HG03457 (cell line): ENCODE data around the gene SPRR2B.
"Not testable (repeated sequence)": the region's sequence is repeated elsewhere in the genome, so short reads cannot be mapped to it uniquely, and the experiment has no call there.

Source experiments
- ATAC-seq: cut with Tn5 transposase; IDR thresholded peaks from one replicate; pipeline ENCODE4 v1.9.1; 2021; ENCODE audit warnings: moderate number of reproducible peaks; ENCODE audit not compliant: unreplicated experiment

Gene SPRR2B

DNA sequence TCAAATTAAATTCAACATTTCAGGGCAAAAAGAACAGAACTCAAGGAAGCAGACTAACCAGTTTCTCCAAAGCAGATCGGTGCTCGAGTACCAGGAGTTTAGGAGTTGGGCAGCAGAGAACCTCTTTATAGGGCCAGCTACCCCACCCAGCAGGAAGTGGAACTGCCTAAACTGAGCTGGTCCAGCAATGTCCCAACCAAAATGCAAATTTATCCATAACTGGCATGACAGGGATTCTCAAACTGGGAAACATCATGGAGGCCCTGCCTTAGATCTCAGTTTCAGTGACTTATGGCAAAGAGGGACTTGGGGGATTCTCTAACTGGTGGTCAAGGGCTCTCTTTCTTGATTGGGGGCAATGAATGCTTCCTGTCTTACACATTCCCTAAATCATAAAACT, at the start of gene SPRR2B:
SPRR2B (minus strand) TSS at position 101 of the 400 bp plus-strand sequence. CDS start 772 bp downstream, outside the sequence.
- ATAC-seq = no peak

DNA sequence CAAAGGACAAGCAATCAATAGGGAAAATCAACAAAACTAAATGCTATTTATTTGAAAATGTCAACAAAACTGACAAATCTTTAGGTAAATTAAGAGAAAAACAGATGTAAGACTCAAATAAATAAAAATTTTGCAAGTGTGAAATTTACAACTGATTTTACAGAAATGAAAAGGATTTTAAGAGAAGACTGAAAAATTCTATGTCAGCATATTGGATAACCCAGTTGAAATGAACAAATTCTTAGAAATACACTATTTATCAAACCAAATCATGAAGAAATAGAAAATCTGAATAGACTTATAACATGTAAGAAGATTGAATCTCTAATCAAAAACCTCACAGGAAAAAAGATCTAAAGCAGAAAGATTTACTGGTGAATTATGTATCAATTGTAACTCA, 49.5 kb upstream of the SPRR2B start:
- no peak for ATAC-seq

DNA sequence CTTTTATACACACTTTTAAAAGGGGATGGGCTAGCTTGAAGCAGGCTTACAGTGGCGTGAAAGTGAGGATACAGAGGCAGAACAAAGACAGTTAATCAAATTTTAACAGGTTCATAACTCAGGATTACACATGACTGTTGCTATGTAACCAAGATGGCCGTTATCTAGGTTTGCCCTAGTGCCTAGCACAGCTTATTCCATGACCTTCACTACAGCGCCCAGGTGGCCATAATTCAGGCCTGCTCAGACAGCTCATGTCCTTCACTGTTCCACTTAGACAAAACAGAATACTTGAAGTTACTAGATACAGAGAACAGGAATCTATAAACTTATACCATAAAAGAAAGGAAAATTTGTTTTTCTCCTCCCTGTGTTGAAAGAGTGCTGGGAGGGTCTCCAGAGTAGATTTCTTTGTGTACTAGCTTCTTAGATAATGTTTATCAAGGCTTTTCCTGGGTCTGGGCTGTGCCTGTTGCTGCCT, 48.1 kb upstream of the SPRR2B start:
- no peak for ATAC-seq

DNA sequence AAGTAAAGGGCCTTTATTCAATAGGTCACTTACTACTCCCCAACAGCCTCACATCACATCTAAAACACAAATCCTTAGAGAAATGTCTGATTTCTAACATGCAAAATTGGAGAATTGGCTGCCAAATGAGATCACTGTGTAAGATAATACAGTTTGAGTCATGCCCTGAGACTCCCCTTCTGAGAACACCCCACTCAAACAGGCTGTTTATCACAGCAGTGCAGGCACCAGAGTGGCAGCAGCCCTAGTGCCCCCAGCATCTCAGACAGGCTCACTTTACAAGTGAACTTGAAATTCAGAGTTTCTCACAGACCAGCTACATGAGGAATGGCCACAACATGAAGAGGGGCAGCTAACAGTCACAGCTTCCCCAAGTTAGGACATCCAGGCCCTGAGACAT, 43.9 kb upstream of the SPRR2B start:
- not testable (repeated sequence) for ATAC-seq

DNA sequence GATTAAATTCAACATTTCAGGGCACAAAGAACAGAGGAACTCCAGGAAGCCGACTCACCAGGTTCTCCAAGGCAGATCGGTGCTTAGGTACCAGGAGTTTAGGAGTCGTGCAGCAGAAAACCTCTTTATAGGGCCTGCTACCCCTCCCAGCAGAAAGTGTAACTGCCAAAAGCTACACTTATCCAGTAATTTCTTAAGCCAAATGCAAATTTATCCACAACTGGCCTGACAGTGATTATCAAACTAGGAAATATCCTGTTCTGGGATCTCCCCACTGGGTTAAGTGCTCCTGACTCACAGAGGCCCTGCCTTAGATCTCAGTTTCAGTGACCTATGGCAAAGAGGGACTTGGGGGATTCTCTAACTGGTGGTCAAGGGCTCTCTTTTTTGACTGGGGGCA, 42.0 kb upstream of the SPRR2B start, which contains the start of gene SPRR2F:
SPRR2F (minus strand) TSS at position 101 of the 400 bp plus-strand sequence. CDS start 783 bp downstream, outside the sequence.
- ATAC-seq = no peak

DNA sequence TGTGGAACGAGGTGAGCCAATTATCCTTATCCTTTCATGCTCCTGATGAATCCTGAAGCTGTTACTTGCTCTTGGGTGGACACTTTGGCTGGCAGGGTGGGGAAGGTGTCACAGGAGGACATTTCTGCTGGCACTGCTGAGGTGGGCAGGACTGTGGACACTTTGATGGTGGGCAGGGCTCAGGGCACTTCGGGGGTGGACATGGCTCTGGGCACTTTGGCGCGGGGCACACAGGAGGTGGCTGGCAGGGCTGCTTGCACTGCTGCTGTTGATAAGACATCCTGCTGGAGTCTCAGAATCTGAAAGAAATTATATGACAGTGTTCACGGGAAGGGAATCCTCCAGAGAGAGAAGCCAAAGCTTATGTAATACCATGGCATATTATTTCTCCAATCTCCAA, 41.0 kb upstream of the SPRR2B start:
- ATAC-seq = not testable (repeated sequence)

DNA sequence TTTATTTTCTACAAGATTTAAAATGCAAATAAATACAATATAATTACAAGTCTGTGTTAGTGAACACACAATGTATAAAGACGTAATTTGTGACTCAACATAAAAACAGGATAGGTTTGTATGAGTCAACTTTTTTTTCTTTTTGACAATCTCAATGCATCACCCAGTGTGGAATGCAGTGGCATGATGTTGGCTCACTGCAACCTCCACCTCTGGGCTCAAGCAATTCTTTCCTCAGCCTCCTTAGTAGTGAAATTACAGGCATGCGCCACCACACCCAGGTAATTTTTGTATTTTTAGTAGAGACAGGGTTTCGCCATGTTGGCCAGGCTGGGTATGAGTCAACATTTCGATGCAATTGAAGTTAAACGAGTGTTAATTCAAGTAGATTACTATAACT, 28.8 kb upstream of the SPRR2B start:
- no peak for ATAC-seq

DNA sequence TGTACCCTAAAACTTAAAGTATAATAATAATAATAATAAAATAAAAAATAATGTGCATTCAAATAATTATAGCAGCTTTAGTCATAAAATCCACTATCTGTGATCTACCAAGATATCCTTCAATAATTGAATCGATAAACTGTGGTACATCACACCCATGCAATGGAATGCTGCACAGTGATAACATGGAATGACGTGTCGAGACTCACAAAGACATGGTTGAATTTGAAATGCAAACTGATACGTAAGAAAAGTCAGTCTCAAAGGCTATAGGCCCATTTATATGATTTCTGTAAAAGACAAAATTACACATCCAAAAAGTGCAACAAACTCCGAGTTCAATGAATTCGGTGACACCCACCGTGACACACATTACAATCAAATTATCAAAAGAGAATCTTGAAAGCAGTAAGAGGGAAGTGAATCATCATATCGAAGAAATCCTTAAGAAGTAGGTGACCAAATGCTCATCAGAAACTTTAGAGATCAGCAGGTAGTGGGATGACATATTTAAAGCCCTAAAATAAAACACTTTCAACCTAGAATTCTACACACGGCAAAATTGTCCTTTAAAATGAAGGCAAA, 28.1 kb upstream of the SPRR2B start:
- ATAC-seq = no peak

DNA sequence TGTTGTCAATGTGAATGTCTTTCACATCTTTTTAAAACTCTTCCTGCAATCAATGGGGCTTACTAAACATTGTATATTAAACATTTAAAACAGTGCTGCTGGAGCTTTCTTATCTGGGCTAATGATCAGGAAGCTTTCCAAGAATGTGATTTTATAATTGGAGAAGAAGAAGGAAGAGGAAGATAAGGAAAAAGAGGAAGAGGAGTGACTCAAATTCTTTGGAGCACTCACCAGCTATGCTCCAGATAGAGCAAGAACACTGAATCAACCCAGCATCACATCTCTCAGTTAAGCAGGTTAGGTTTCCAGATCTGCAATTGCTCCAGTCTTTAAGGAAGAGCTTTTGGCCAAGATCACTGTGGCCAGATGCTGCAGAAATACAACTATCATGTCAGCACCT, 24.4 kb upstream of the SPRR2B start:
- ATAC-seq = no peak

DNA sequence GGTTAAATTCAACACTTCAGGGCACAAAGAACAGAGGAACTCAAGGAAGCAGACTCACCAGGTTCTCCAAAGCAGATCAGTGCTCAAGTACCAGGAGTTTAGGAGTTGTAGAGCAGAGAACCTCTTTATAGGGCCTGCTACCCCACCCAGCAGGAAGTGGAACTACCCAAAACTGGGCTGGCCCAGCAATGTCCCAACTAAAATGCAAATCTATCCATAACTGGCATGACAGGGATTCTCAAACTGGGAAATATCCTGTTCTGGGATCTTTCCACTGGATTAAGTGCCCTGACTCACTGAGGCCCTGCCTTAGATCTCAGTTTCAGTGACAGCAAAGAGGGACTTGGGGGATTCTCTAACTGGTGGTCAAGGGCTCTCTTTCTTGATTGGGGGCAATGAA, 23.0 kb upstream of the SPRR2B start, which contains the start of gene SPRR2E:
SPRR2E (minus strand) TSS at position 101 of the 400 bp plus-strand sequence. CDS start 775 bp downstream, outside the sequence.
- no peak for ATAC-seq

DNA sequence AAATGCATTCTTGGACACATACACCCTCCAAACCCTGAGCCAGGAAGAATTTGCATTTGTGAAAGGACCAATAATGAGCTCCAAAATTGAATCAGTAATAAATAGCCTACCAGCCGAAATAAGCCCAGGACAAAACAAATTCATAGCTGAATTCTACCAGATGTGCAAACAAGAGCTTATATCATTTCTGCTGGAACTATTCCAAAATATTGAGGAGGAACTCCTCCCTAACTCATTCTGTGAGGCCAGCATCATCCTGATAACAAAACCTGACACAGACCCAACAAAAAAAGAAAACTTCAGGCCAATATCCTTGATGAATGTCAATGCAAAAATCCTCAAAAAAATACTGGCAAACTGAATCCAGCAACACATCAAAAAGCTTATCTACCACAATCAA, 16.2 kb upstream of the SPRR2B start:
- ATAC-seq = no peak

DNA sequence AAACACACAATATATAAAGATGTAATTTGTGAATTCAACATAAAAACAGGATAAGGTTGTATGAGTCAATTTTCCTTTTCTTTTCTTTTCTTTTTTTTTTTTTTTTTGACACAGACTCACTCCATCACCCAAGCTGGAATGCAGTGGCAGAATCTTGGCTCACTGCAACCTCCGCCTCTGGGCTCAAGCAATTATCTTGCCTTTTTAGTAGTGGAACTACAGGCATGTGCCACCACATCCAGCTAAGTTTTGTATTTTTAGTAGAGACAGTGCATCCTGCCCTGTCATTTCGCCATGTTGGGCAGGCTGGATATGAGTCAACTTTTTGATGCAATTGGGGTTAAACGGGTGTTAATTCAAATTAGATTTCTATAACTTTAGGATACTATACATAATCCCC, 10.3 kb upstream of the SPRR2B start:
- no peak for ATAC-seq

DNA sequence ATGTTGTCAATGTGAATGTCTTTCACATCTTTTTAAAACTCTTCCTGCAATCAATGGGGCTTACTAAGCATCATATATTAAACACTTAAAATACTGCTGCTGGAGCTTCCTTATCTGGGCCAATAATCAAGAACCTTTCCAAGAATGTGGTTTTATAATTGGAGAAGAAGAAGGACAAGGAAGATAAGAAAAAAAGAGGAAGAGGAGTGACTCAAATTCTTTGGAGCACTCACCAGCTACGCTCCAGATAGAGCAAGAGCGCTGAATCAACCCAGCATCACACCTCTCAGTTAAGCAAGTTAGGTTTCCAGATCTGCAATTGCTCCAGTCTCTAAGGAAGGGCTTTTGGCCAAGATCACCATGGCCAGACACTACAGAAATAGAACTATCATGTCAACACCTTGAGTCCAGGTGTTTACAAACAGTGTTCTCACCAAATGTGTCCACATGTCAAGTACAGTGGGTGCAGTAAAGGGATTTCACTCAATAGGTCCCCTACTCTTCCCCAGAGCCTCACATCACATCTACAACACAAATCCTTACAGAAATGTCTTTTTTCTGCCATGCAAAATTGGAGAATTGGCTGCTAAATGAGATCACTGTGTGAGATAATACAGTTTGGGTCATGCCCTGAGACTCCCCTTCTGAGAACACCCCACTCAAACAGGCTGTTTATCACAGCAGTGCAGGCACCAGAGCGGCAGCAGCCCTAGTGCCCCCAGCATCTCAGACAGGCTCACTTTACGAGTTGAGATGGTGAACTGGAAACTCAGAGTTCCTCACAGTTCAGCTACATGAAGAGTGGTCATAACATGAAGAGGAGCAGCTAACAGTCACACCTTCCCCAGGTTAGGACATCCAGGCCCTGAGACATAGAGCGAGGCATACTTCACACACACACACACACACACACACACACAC, 1.7 kb upstream of the SPRR2B start:
- no peak for ATAC-seq

DNA sequence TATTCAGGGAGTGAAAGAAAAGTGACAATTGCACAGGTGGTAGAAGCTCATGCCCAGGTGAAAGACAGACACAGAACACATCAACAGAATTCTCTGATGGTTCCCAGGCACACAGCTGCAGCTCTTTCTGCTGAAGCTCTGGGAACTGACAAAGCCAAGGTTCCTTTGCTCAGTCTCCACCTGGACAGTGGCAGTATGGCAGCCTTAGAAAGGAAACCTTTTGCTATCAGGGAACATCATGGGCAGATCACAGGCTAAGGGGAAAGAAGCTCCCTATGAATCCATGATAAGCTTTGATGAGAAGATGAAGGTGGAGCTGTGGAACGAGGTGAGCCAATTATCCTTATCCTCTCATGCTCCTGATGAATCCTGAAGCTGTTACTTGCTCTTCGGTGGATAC, 1.2 kb downstream of the SPRR2B start:
- no peak for ATAC-seq

DNA sequence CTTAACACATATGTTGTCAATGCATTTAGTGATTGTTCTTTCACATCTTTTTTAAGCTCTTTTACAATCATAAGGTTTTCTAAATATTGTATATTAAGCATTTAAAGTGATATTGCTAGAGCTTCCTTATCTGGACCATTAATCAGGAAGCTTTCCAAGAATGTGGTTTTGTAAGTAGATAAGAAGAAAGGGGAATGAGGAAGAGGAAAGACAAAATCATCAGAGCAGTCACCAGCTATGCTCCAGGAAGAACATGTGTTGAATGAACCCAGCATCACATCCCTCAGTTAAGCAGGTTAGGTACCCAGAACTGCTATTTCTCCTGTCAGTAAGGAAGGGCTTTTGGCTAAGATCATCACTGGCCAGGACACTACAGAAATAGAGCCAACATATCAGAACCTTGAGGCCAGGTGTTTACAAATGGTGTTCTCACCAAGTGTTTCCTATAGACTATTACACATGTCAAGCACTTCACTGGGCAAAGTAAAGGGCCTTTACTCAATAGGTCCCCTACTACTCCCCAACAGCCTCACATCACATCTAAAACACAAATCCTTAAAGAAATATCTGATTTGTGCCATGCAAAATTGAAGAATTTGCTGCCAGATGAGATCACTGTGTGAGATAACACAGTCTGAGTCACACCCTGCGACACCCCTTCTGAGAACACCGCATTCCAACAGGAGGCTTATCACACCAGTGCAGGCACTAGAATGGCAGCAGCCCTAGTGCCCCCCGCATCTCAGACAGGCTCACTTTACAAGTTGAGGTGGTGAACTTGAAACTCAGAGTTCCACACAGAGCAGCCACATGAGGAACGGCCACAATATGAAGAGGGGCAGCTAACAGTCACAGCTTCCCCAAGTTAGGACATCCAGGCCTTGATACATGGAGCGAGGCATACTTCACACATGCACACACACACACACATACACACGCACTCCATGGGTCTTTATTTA, 12.3 kb downstream of the SPRR2B start:
- no peak for ATAC-seq

DNA sequence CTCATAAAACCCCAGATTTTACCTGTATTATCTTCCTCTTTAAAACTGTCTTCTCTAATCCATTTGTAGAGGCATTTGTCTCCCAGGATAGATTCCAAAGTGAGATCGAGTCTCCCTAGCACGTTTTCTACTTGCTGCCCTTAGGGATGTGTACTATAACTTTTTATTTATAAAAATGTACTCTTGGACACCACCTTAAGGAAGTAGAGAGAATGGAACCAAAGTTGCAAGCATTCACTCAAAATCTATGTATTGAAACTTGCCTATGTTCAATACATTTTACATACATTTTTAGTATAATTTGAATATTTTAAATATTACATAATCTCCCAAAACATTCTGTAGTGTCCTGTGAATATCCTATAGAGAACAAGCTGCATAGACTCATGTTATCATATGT, 13.3 kb downstream of the SPRR2B start:
- ATAC-seq = no peak

DNA sequence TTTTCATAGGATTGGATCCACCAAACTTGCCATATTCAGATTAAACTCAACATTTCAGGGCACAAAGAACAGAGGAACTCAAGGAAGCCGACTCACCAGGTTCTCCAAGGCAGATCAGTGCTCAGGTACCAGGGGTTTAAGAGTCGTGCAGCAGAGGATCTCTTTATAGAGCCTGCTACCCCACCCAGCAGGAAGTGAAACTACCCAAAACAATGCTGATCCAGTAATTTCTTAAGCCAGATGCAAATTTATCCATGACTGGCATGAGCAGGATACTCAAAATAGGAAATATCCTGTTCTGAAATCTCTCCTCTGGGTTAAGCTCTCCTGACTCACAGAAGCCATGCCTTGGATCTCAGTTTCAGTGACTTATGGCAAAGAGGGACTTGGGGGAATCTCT, 14.0 kb downstream of the SPRR2B start, which contains the start of gene SPRR2A:
SPRR2A (minus strand) TSS at position 138 of the 400 bp plus-strand sequence. CDS start 777 bp downstream, outside the sequence.
- no peak for ATAC-seq

DNA sequence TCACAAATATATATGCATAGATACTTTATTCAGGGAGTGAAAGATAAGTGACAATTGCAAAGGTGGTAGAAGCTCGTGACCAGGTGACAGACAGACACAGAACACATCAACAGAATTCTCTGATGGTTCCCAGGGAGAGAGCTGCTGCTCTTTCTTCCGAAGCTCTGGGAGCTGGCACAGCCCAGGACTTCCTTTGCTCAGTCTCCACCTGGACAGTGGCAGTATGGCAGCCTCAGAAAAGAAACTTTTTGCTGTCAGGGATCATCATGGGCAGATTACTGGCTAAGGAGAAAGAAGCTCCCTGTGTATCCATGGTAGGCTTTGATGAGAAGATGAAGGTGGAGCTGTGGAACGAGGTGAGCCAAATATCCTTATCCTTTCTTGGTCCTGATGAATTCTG, 15.3 kb downstream of the SPRR2B start:
- not testable (repeated sequence) for ATAC-seq

DNA sequence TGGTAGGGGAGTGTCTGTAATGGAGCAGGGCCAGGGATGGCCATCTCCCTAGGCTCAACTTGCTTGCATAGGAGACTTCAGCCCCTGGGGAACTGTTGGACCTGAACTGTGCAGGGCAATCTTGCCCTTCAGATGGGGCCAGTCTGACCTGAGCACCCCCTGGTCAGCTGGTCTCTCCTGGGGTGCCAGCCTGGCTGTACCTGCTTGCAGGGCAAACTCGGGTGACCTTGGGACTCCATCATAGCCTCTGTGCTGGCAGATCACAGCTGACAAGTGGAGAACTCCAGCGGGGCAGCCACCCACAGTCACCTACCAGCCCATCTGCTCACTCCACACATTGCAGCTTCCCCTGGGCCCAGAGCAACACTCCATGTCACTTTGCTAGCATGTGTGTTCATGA, 22.2 kb downstream of the SPRR2B start:
- ATAC-seq = no peak

DNA sequence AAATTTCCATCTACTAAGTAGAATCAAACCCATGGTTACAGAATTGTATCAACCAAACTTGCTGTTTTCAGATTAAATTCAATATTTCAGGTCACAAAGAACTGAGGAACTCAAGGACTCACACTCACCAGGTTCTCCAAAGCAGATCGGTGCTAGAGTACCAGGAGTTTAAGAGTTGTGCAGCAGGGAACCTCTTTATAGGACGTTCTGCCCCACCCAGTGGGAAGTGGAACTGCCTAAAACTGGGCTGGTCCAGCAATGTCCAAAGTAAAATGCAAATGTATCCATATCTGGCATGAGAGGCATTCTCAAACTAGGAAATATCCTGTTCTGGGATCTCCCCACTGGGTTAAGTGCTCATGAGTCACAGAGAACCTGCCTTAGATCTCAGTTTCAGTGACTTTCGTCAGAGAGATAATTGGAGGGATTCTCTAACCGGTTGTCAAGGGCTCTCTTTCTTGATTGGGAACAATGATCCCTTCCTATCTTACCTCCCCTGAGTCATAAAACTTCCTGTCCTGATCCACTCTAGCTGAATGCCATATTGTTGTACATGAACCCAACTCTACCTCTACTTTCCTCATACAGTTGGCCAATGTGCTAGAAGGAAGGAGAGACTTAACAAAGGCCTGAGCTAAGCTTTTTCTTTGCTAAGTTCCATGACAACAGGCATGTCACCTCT, 30.3 kb downstream of the SPRR2B start, which contains the start of gene SPRR2D:
SPRR2D (minus strand) TSS at position 171 of the 682 bp plus-strand sequence. CDS start 774 bp downstream, outside the sequence.
- no peak for ATAC-seq
